Suprapubic skin (tissue), 4 donors: Measurements from ENCODE around the gene CADPS. TPM values are rescaled to one million over a fixed set of nuclear protein-coding genes. Genes with fewer than 3 reads are reported as not detected.

Experiments used
- DNase-seq, 2 donors: peaks; one replicate each; pipeline ENCODE4 v3.0.0-alpha.2; 2019; ENCODE audit warnings: low spot score in 2 of 2
- H3K27ac ChIP-seq: fragments of 200-600 bp; sonication (generic); one replicate; pipeline ENCODE4 v1.5.1; 2019
- H3K27me3 ChIP-seq: fragments of 200-600 bp; sonication (generic); one replicate; pipeline ENCODE4 v1.5.1; 2019
- H3K36me3 ChIP-seq: fragments of 200-600 bp; sonication (generic); one replicate; pipeline ENCODE4 v1.5.1; 2019
- H3K4me1 ChIP-seq: fragments of 200-600 bp; sonication (generic); one replicate; pipeline ENCODE4 v1.5.1; 2019
- H3K4me3 ChIP-seq: fragments of 200-600 bp; sonication (generic); one replicate; pipeline ENCODE4 v1.5.1; 2019; ENCODE audit warnings: mild to moderate bottlenecking
- H3K9me3 ChIP-seq: fragments of 200-600 bp; sonication (generic); one replicate; pipeline ENCODE4 v1.5.1; 2019
- CTCF ChIP-seq, 2 donors: fragments of 200-600 bp in 1 of 2; fragments of 450-650 bp in 1 of 2; sonication (generic) in 1 of 2; IDR thresholded peaks; one replicate each; pipeline ENCODE4 v1.5.1; 2016 to 2019; ENCODE audit warnings: antibody characterized with exemption in 2 of 2, mild to moderate bottlenecking in 1 of 2, moderate library complexity in 1 of 2
- EP300 ChIP-seq: sonication (generic); formaldehyde crosslinking; IDR thresholded peaks from one replicate; pipeline ENCODE4 v1.6.1; 2017; ENCODE audit warnings: antibody characterized with exemption
- POLR2A ChIP-seq, 2 donors: fragments of 450-650 bp; IDR thresholded peaks; one replicate each; pipeline ENCODE4 v1.6.1; 2017; ENCODE audit warnings: antibody characterized with exemption in 2 of 2, mild to moderate bottlenecking in 2 of 2, moderate library complexity in 2 of 2
- POLR2AphosphoS5 ChIP-seq, 3 donors: sonication (generic); formaldehyde crosslinking; IDR thresholded peaks; one replicate each; pipeline ENCODE4 v1.6.1; 2017; ENCODE audit warnings: antibody characterized with exemption in 3 of 3
- WGBS: methylation state at CpG from one replicate; pipeline ENCODE4 v1.1.5; 2018; 5-methylcytosine and 5-hydroxymethylcytosine counted together
- total RNA-seq, 4 donors: library from RNA; depleted of rRNA; stranded (reverse); fragments of >200 nt; gene quantifications; one replicate each; pipeline ENCODE4 v1.1.0, GENCODE V29; 2016

Gene CADPS
- total RNA-seq, 4 donors from 2014 or later = 0.57 to 3.8 (median 3.0) TPM

DNA sequence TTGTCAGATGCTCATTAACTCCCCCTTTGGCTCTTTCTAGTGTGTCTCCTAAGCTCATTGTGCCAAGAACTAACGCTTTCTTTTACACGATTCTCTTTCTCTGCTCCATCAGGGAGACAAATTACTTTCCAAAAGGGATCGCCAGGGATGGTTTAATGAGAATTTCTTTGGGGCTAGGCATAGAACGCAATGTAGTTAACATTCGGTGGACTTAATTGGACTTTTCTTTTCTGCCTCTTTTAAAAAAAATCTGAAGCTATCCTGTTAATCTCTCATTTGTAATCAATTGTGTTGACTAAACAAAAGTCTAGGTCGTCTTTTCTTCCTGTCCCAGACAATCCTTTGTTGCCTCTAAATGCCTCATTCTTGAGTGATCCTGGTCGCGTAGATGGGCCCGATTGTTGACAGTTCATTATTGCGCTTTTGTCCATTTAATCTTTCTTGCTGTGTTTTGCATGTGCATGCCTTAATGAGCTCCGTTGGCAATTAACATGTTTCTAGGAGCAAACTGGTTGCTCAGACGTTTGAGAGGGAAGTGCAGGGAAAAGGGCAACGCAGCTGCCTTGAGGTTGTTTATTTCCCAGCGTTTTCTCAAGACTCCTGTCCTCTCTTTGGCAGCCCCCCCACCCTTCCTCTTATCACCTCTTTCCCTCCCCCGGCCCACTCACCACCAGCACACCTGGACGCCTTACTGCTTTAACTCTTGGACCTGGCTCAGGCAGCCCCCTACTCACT, 509.7 kb downstream of the CADPS start:
- Histone ChIP-seq H3K4me1 (peaks cover 24% of the 10 kb centered on the region), H3K27ac (no peak overlapping the region), H3K27me3 (peaks cover 68% of the 10 kb centered on the region), H3K9me3 (no peaks in the 10 kb centered on the region), H3K4me3 (no peak overlapping the region), H3K36me3 (no peaks in the 10 kb centered on the region)
- WGBS = 42% methylated on average over 16 of the region's 16 CpGs
- DNase-seq = no peak
- no peak for TF ChIP-seq POLR2A (IDR thresholded peaks at IDR 0.05)
- no peak for TF ChIP-seq POLR2AphosphoS5 (IDR thresholded peaks at IDR 0.05)
- no peak for TF ChIP-seq EP300
- TF ChIP-seq CTCF (IDR thresholded peaks at IDR 0.05) = no peak

DNA sequence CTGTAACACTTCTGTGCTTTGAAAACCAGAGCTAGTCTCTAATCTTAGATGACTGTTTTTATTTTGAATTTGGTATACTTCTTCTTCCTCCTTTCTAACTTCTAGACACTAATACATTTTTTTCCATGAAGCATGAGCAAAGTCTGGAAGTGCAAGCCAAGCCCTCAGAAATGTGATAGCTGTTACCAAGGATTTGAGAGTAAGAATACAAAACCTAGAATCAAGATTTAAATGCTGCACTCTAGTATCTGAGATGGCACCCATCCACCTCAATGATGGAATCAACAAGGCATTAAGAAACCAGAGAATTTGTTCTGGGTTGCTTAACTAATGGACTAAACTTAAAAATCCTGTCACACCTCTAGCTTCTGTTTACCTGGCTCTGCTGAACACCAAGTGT, 511.0 kb downstream of the CADPS start:
- Histone ChIP-seq H3K27me3 (peaks cover 59% of the 10 kb centered on the region), H3K36me3 (no peaks in the 10 kb centered on the region), H3K9me3 (no peaks in the 10 kb centered on the region), H3K4me1 (peaks cover 10% of the 10 kb centered on the region), H3K27ac (no peak overlapping the region), H3K4me3 (no peak overlapping the region)
- DNase-seq = no peak
- TF ChIP-seq POLR2AphosphoS5 (IDR thresholded peaks at IDR 0.05) (no peak), CTCF (IDR thresholded peaks at IDR 0.05) (no peak), EP300 (no peak), POLR2A (IDR thresholded peaks at IDR 0.05) (no peak)

- TF ChIP-seq CTCF (IDR thresholded peaks at IDR 0.05) = no peak
- TF ChIP-seq POLR2AphosphoS5 (IDR thresholded peaks at IDR 0.05) = no peak
- no peak for TF ChIP-seq EP300
- H3K9me3 ChIP-seq = no peaks in the 10 kb centered on the region
- H3K4me1 ChIP-seq = peaks cover 3% of the 10 kb centered on the region
- H3K36me3 ChIP-seq = no peaks in the 10 kb centered on the region
- no peak for DNase-seq
- 59% methylated on average over 6 of the region's 6 CpGs for WGBS
- no peak overlapping the region for H3K27ac ChIP-seq
- H3K4me3 ChIP-seq = no peak overlapping the region
- peaks cover 51% of the 10 kb centered on the region for H3K27me3 ChIP-seq
Observed at GRCh38 chr3:62363275-62363674, 511.9 kb downstream of the CADPS start.

DNA sequence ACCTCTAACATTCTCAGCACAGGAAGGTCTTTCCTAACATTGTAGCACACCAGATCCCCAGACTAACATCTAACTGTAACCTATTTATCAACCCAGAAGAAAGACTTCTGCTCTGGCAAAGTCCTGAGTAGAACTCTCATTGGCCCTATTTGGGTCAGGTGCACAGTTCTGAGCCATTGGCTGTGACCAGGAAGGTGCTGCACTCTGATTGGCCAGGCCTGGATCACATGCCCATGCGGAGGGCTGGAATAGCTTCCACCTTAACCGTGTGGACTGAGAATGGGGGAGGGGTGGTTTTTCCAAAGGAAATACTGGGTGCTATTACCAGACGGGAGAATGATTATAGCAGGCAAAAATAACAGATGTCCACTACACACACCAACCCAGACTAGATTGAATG, 513.4 kb downstream of the CADPS start:
- Histone ChIP-seq H3K4me1 (no peaks in the 10 kb centered on the region), H3K27me3 (peaks cover 41% of the 10 kb centered on the region), H3K27ac (no peak overlapping the region), H3K4me3 (no peak overlapping the region), H3K9me3 (no peaks in the 10 kb centered on the region), H3K36me3 (no peaks in the 10 kb centered on the region)
- no peak for DNase-seq
- TF ChIP-seq CTCF (IDR thresholded peaks at IDR 0.05) (no peak), POLR2A (IDR thresholded peaks at IDR 0.05) (no peak), EP300 (no peak), POLR2AphosphoS5 (IDR thresholded peaks at IDR 0.05) (no peak)
- 57% methylated on average over 3 of the region's 3 CpGs for WGBS

- DNase-seq = no peak
- Histone ChIP-seq H3K27ac (no peak overlapping the region), H3K36me3 (no peaks in the 10 kb centered on the region), H3K9me3 (no peaks in the 10 kb centered on the region), H3K4me3 (no peak overlapping the region), H3K4me1 (no peaks in the 10 kb centered on the region), H3K27me3 (peaks cover 36% of the 10 kb centered on the region)
- WGBS = 85% methylated on average over 3 of the region's 3 CpGs
- TF ChIP-seq POLR2AphosphoS5 (IDR thresholded peaks at IDR 0.05) (no peak), EP300 (no peak), CTCF (IDR thresholded peaks at IDR 0.05) (no peak), POLR2A (IDR thresholded peaks at IDR 0.05) (no peak)
Observed at GRCh38 chr3:62361261-62361660, 514.0 kb downstream of the CADPS start.
